WI38 (cell line): Measurements from ENCODE around the gene P2RY6.

ENCODE experiments used
- H3K4me3 ChIP-seq: 2 replicates; pipeline ENCODE4 v1.5.1; 2011; ENCODE audit warnings: low read depth, mild to moderate bottlenecking, control low read depth, low read length
- CTCF ChIP-seq: IDR thresholded peaks from 2 replicates; pipeline ENCODE4 v1.5.1; 2012; ENCODE audit warnings: low read depth, mild to moderate bottlenecking, control low read depth, low read length

Gene P2RY6

GRCh38 chr11:73347067-73347466, 74.9 kb downstream of the P2RY6 start:
- no peak for TF ChIP-seq CTCF
- no peak overlapping the region for H3K4me3 ChIP-seq
